ENCODE data around the gene FSIP1. TPM values are rescaled to one million over a fixed set of nuclear protein-coding genes. Genes with fewer than 3 reads are reported as not detected.

The FSIP1 gene
- total RNA-seq, 4 donors from 2014 or later: 0.38 to 0.91 (median 0.57) TPM; not detected in 1

DNA sequence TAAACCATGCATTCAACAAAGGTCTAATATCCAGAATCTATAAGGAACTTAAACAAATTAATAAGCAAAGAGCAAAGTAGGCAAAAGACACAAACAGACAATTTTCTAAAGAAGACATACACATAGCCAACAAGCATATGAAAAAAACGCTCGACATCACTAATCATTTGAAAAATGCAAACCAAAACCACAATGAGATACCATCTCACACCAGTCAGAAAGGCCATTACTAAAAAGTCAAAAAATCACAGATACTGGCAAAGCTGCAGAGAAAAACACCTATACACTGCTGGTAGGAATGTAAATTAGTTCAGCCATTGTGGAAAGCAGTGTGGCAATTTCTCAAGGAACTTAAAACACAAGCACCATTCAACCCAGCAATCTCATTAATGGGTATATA lies 53.8 kb downstream of the FSIP1 start:
- Histone ChIP-seq H3K9me3 (no peaks in the 10 kb centered on the region), H3K27me3 (no peaks in the 10 kb centered on the region), H3K4me1 (no peaks in the 10 kb centered on the region), H3K36me3 (no peaks in the 10 kb centered on the region), H3K4me3 (no peak overlapping the region), H3K27ac (no peak overlapping the region)
- DNase-seq: no peak
- WGBS, 2 donors: 84 to 94% methylated on average over 2 of the region's 2 CpGs
- intact Hi-C loops (cut with DNase I): no loop called here
- no peak for TF ChIP-seq POLR2A (IDR thresholded peaks at IDR 0.05)
- TF ChIP-seq, protein P1, sequence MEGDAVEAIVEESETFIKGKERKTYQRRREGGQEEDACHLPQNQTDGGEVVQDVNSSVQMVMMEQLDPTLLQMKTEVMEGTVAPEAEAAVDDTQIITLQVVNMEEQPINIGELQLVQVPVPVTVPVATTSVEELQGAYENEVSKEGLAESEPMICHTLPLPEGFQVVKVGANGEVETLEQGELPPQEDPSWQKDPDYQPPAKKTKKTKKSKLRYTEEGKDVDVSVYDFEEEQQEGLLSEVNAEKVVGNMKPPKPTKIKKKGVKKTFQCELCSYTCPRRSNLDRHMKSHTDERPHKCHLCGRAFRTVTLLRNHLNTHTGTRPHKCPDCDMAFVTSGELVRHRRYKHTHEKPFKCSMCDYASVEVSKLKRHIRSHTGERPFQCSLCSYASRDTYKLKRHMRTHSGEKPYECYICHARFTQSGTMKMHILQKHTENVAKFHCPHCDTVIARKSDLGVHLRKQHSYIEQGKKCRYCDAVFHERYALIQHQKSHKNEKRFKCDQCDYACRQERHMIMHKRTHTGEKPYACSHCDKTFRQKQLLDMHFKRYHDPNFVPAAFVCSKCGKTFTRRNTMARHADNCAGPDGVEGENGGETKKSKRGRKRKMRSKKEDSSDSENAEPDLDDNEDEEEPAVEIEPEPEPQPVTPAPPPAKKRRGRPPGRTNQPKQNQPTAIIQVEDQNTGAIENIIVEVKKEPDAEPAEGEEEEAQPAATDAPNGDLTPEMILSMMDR (IDR thresholded peaks at IDR 0.05): no peak

DNA sequence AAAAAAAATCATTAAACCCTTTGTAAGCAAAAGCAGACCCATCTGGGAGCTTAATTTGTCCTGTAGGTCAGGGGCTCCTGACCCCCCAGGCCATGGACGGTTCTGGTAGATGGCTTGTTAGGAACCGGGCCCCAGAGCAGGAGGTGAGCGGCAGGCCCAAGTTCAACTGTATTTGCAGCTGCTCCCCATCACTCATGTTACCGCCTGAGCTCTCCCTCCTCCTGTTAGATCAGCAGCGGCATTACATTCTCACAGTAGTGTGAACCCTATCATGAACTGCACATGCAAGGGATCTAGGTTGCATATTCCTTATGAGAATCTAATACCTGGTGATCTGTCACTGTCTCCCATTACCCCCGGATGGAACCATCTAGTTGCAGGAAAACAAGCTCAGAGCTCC lies 60.7 kb downstream of the FSIP1 start:
- TF ChIP-seq, protein P1 (IDR thresholded peaks at IDR 0.05): no peak
- WGBS, 2 donors: 88 to 90% methylated on average over 6 of the region's 6 CpGs

DNA sequence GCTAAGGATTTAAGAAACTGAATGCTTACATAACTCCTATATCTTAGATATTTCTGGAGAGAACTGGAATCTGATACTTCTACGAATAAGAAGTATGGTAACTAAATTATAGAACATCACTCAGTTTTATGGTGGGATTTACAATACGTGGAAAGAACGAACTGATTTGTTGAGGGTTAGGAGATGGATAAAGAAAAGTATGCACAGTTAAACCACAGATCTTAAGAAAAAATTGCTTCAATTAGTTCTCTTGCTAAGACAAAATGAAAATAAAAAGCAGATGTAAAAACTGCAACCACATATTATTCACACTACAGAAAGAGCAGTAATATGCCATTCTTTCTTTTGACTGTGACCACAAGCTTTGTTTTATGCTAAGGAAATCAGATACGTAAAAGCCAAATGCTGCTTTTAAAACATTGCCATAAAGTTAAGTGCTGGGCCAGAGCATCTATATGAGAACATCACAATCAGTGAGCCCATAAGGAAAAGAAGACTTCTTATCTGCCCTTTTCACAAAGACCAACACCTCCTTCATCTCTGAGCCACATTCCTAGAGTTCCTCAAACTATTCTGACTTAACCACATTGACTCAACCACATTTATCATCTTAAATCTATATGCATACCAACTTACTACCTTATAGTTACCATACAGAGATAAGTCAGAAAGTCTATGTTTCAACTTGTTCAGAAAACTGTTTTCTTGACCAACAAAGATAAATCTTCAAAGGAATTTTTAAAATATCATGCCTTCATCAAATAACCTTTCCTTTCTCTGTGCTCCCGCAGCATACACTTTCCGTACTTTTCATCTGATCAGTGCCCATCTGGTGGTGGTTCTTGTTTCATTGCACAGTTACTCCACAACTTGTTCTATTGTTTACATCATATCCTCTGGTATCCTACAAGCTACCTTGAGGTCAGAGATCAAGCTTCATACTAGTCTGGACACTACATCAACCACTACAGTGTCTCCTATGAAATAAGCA lies 61.7 kb downstream of the FSIP1 start:
- intact Hi-C loops (cut with DNase I): no loop called here
- Histone ChIP-seq H3K36me3 (no peaks in the 10 kb centered on the region), H3K4me1 (no peaks in the 10 kb centered on the region), H3K27ac (no peak overlapping the region), H3K4me3 (no peak overlapping the region), H3K9me3 (no peaks in the 10 kb centered on the region), H3K27me3 (no peaks in the 10 kb centered on the region)
- no peak for TF ChIP-seq POLR2A (IDR thresholded peaks at IDR 0.05)
- TF ChIP-seq, protein P1 (IDR thresholded peaks at IDR 0.05): no peak
- WGBS, 2 donors: 68 to 75% methylated on average over 6 of the region's 6 CpGs
- no peak for DNase-seq

More for the DNA sequence above, 60.7 kb downstream of the FSIP1 start:
- H3K9me3 ChIP-seq: no peaks in the 10 kb centered on the region
- no peak overlapping the region for H3K27ac ChIP-seq
- no peak overlapping the region for H3K4me3 ChIP-seq
- DNase-seq: no peak
- H3K27me3 ChIP-seq: no peaks in the 10 kb centered on the region
- no peaks in the 10 kb centered on the region for H3K36me3 ChIP-seq
- H3K4me1 ChIP-seq: no peaks in the 10 kb centered on the region
- intact Hi-C loops (cut with DNase I): no loop called here

DNA sequence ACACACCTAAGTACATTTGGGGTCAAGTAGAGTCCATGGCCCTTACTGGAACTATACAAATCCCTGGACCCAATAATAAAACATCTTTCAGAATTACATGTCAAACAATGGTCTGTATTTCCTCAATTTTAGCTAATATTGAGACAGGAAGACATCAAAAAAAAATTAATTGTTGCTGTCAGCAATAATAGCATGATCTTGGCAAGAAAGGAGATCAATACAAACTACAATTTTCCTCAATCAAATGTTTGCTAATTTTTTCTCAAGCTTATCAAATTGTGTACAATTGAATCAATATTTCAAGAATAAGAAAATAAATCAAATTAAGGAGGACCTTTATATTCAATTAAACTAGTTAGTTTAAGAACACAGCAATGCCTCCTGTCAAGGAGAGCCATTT lies 62.6 kb downstream of the FSIP1 start:
- Histone ChIP-seq H3K27me3 (no peaks in the 10 kb centered on the region), H3K4me3 (no peak overlapping the region), H3K36me3 (no peaks in the 10 kb centered on the region), H3K4me1 (no peaks in the 10 kb centered on the region), H3K9me3 (no peaks in the 10 kb centered on the region), H3K27ac (no peak overlapping the region)
- DNase-seq: no peak
- TF ChIP-seq POLR2A (IDR thresholded peaks at IDR 0.05): no peak
- TF ChIP-seq, protein P1 (IDR thresholded peaks at IDR 0.05): no peak
- intact Hi-C loops (cut with DNase I): no loop called here

DNA sequence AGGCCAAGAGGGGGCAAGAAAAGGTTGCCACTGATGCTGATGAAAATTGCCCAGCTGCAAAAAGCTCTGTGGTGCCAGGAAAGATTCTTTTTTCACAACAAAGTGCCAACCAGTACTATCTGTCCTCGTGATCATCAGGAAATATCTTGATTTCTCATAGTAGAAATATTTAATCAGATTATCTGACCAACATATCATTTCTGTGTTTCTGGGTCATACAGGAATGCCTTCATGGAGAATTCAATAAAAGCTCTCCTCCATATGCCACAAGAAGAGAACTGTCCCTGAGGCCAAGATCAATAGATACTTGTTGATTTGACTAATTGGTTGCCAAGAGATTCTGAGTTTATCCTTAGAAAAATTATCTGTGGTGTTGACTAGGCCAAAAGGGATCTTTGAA lies 63.5 kb downstream of the FSIP1 start:
- Histone ChIP-seq H3K9me3 (no peaks in the 10 kb centered on the region), H3K27me3 (no peaks in the 10 kb centered on the region), H3K4me1 (no peaks in the 10 kb centered on the region), H3K4me3 (no peak overlapping the region), H3K27ac (no peak overlapping the region), H3K36me3 (no peaks in the 10 kb centered on the region)
- TF ChIP-seq POLR2A (IDR thresholded peaks at IDR 0.05): no peak
- TF ChIP-seq, protein P1 (IDR thresholded peaks at IDR 0.05): no peak
- no peak for DNase-seq
- intact Hi-C loops (cut with DNase I): no loop called here
- 70 to 75% methylated on average over 1 of the region's 1 CpG for WGBS, 2 donors
